H9 (cell line): ENCODE data around the gene PRKAG2. TPM values are rescaled to one million over a fixed set of nuclear protein-coding genes. Genes with fewer than 3 reads are reported as not detected.

ENCODE experiments used
- DNase-seq: peaks from one replicate; pipeline ENCODE4 v3.0.0-alpha.2; 2017
- H2AFZ ChIP-seq: one replicate; pipeline ENCODE4 v1.6.1; 2013; ENCODE audit warnings: mild to moderate bottlenecking, low read length, control low read depth, moderate library complexity
- H2AK5ac ChIP-seq: 2 replicates; pipeline ENCODE4 v1.6.1; 2013; ENCODE audit warnings: low read length, control low read depth, mixed read lengths; ENCODE audit not compliant: insufficient read length
- H2BK120ac ChIP-seq: one replicate; pipeline ENCODE4 v1.6.1; 2013; ENCODE audit warnings: low read depth, mild to moderate bottlenecking, low read length, control low read depth, inconsistent platforms; ENCODE audit not compliant: poor library complexity, severe bottlenecking
- H2BK12ac ChIP-seq: 2 replicates; pipeline ENCODE4 v1.6.1; 2013; ENCODE audit warnings: low read length, control low read depth, mixed read lengths, low read depth; ENCODE audit not compliant: insufficient read length
- H2BK15ac ChIP-seq: 2 replicates; pipeline ENCODE4 v1.6.1; 2013; ENCODE audit warnings: low read depth, low read length, control low read depth
- H2BK20ac ChIP-seq: one replicate; pipeline ENCODE4 v1.6.1; 2013; ENCODE audit warnings: low read depth, mild to moderate bottlenecking, low read length, control low read depth, inconsistent platforms; ENCODE audit not compliant: poor library complexity, severe bottlenecking
- H2BK5ac ChIP-seq: 2 replicates; pipeline ENCODE4 v1.6.1; 2013; ENCODE audit warnings: low read length, control low read depth, mixed read lengths; ENCODE audit not compliant: insufficient read length
- H3K14ac ChIP-seq: 2 replicates; pipeline ENCODE4 v1.6.1; 2013; ENCODE audit warnings: low read length, control low read depth; ENCODE audit not compliant: insufficient read depth
- H3K18ac ChIP-seq: 2 replicates; pipeline ENCODE4 v1.6.1; 2013; ENCODE audit warnings: low read depth, mild to moderate bottlenecking, mixed read lengths, low read length, control low read depth; ENCODE audit not compliant: insufficient read length
- H3K23ac ChIP-seq: 2 replicates; pipeline ENCODE4 v1.6.1; 2013; ENCODE audit warnings: low read length, control low read depth, mixed read lengths, low read depth; ENCODE audit not compliant: insufficient read length
- H3K23me2 ChIP-seq: 2 replicates; pipeline ENCODE4 v1.6.1; 2013; ENCODE audit warnings: low read depth, mild to moderate bottlenecking, mixed read lengths, low read length, control low read depth; ENCODE audit not compliant: insufficient read length, poor library complexity, severe bottlenecking
- H3K27ac ChIP-seq: 2 replicates; pipeline ENCODE4 v1.5.1; 2013; ENCODE audit warnings: low read length, control low read depth, mixed read lengths, low read depth; ENCODE audit not compliant: insufficient read length
- H3K27me3 ChIP-seq: 2 replicates; pipeline ENCODE4 v1.6.1; 2013; ENCODE audit warnings: low read length, control low read depth, inconsistent platforms; ENCODE audit not compliant: insufficient read depth
- H3K4ac ChIP-seq: 2 replicates; pipeline ENCODE4 v1.6.1; 2013; ENCODE audit warnings: low read depth, mild to moderate bottlenecking, control low read depth, inconsistent platforms, low read length, moderate library complexity
- H3K4me1 ChIP-seq: 2 replicates; pipeline ENCODE4 v1.6.1; 2013; ENCODE audit warnings: low read length, control low read depth, inconsistent platforms; ENCODE audit not compliant: insufficient read depth
- H3K4me2 ChIP-seq: 2 replicates; pipeline ENCODE4 v1.6.1; 2013; ENCODE audit warnings: low read length, control low read depth, mixed read lengths; ENCODE audit not compliant: insufficient read length, insufficient read depth
- H3K56ac ChIP-seq: 2 replicates; pipeline ENCODE4 v1.6.1; 2013; ENCODE audit warnings: low read depth, mild to moderate bottlenecking, mixed read lengths, low read length, control low read depth; ENCODE audit not compliant: insufficient read length
- H3K79me1 ChIP-seq: 2 replicates; pipeline ENCODE4 v1.6.1; 2013; ENCODE audit warnings: low read depth, mild to moderate bottlenecking, moderate library complexity, low read length, control low read depth, inconsistent platforms; ENCODE audit not compliant: insufficient read depth, poor library complexity, severe bottlenecking
- H3K79me2 ChIP-seq: 2 replicates; pipeline ENCODE4 v1.6.1; 2013; ENCODE audit warnings: low read length, control low read depth, inconsistent platforms; ENCODE audit not compliant: insufficient read depth
- H3K9ac ChIP-seq: 2 replicates; pipeline ENCODE4 v1.6.1; 2013; ENCODE audit warnings: low read length, control low read depth, mixed read lengths; ENCODE audit not compliant: insufficient read length; ENCODE audit errors: extremely low read depth
- H3K9me3 ChIP-seq: one replicate; pipeline ENCODE4 v1.6.1; 2013; ENCODE audit warnings: low read depth, low read length, inconsistent platforms; ENCODE audit not compliant: control insufficient read depth
- H3T11ph ChIP-seq: one replicate; pipeline ENCODE4 v1.6.1; 2013; ENCODE audit warnings: mild to moderate bottlenecking, low read length, control low read depth, inconsistent platforms
- H4K20me1 ChIP-seq: one replicate; pipeline ENCODE4 v1.6.1; 2013; ENCODE audit not compliant: control insufficient read depth, insufficient read length, insufficient read depth
- H4K5ac ChIP-seq: 2 replicates; pipeline ENCODE4 v1.6.1; 2013; ENCODE audit warnings: low read depth, mild to moderate bottlenecking, mixed read lengths, low read length, control low read depth; ENCODE audit not compliant: insufficient read length
- H4K8ac ChIP-seq: replicated peaks from 2 replicates; pipeline ENCODE4 v1.6.1; 2013; ENCODE audit warnings: low read length, control low read depth, mixed read lengths, low read depth; ENCODE audit not compliant: insufficient read length
- H4K91ac ChIP-seq: 2 replicates; pipeline ENCODE4 v1.6.1; 2013; ENCODE audit warnings: low read depth, mild to moderate bottlenecking, moderate library complexity, mixed read lengths, low read length, control low read depth; ENCODE audit not compliant: insufficient read length
- H3K27ac Mint-ChIP-seq, 3 experiments: 2 replicates in 2 of 3; 3 replicates in 1 of 3; pipeline ENCODE4 v1.8.0; 2020 to 2021; ENCODE audit warnings: mixed read lengths in 3 of 3, mild to moderate bottlenecking in 1 of 3, moderate library complexity in 1 of 3
- H3K27me3 Mint-ChIP-seq: 2 replicates; pipeline ENCODE4 v1.8.0; 2021; ENCODE audit warnings: low read depth, mild to moderate bottlenecking, moderate library complexity, mixed read lengths
- H3K36me3 Mint-ChIP-seq, 3 experiments: 2 replicates in 2 of 3; 3 replicates in 1 of 3; pipeline ENCODE4 v1.8.0; 2020 to 2021; ENCODE audit warnings: low read depth in 3 of 3, mixed read lengths in 3 of 3; ENCODE audit not compliant: insufficient read depth in 1 of 3
- H3K4me1 Mint-ChIP-seq, 2 experiments: 2 replicates each; pipeline ENCODE4 v1.8.0; 2020; ENCODE audit warnings: mixed read lengths in 2 of 2
- H3K4me3 Mint-ChIP-seq, 2 experiments: 2 replicates in 1 of 2; 3 replicates in 1 of 2; pipeline ENCODE4 v1.8.0; 2020 to 2021; ENCODE audit warnings: mild to moderate bottlenecking in 2 of 2, mixed read lengths in 2 of 2, moderate library complexity in 1 of 2
- H3K9me3 Mint-ChIP-seq, 2 experiments: 2 replicates in 1 of 2; 3 replicates in 1 of 2; pipeline ENCODE4 v1.8.0; 2020; ENCODE audit warnings: mild to moderate bottlenecking in 2 of 2, mixed read lengths in 2 of 2, moderate library complexity in 1 of 2
- CTCF ChIP-seq: fragments of 200-600 bp; sonication (generic); conservative IDR thresholded peaks from 3 replicates; pipeline ENCODE4 v1.8.0; 2021; ENCODE audit warnings: antibody characterized with exemption, mild to moderate bottlenecking
- WGBS: extraction: QIAGEN DNeasy Blood & Tissue Kit; methylation state at CpG from one replicate; pipeline ENCODE4 v1.1.7; 2013; ENCODE audit warnings: missing lambda C conversion rate, low lambda C conversion rate, mixed read lengths; ENCODE audit not compliant: insufficient read length; ENCODE audit errors: extremely low coverage; 5-methylcytosine and 5-hydroxymethylcytosine counted together
- total RNA-seq: library from RNA; stranded (reverse); gene quantifications from 2 replicates; pipeline ENCODE4 v1.2.1, GENCODE V29; 2021

Gene PRKAG2
- total RNA-seq, 1 experiment from 2014 or later = 11.8 TPM

DNA sequence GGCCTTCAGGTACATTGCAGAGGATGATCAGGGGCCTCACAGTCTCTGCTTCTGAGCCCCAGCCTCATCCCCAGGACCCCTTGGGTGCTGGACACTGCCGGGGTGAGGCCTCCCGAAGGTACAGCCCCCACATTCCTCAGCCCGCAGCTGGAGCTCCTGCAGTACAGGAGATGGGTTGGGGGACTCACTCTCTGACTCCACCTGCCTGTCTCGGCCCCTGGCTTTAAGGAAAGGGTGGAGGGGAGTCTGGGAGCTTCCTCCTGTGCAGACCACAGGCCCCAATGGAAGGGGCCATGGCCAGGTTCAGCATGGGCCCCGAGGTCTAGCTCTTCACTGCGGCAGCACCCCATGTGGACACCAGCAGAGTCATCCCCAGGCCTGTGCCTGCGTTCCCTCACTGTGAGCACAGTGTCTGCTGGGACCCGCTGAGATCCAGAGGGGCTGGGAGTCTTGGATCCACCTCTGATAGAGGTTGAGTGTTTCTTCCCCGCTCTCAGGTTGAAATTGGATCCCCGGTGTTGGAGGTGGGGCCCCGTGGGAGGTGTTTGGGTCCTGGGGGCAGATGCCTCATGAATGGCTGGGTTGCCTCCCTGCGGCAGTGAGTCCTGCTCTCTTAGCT is 99.9 kb downstream of the PRKAG2 start:
- Histone ChIP-seq H3K23ac (no peak overlapping the region), H4K91ac (no peak overlapping the region), H2BK15ac (no peak overlapping the region), H2BK20ac (no peak overlapping the region), H3K4ac (no peak overlapping the region), H3K27ac (no peak overlapping the region), H3K79me2 (no peaks in the 10 kb centered on the region), H3K9ac (no peak overlapping the region), H2BK5ac (no peak overlapping the region), H3K18ac (no peak overlapping the region), H2AFZ (no peak overlapping the region), H3K79me1 (no peaks in the 10 kb centered on the region), H2BK12ac (no peak overlapping the region), H3T11ph (no peak overlapping the region), H2BK120ac (no peak overlapping the region), H3K14ac (no peak overlapping the region; the same call in 1 of the 2 replicates), H3K4me2 (no peak overlapping the region), H3K9me3 (peaks cover 4% of the 10 kb centered on the region), H3K27me3 (no peaks in the 10 kb centered on the region), H4K5ac (no peak overlapping the region), H3K4me1 (no peaks in the 10 kb centered on the region), H4K20me1 (no peaks in the 10 kb centered on the region), H3K23me2 (no peaks in the 10 kb centered on the region), H3K56ac (no peak overlapping the region), H4K8ac (no peak overlapping the region), H2AK5ac (no peak overlapping the region)
- Mint-ChIP-seq H3K4me3 (no peak overlapping the region), H3K36me3 (peaks cover 3 to 10% (median 5%) of the 10 kb centered on the region in 3 experiments; a peak in 4 of 7 replicates), H3K27ac (no peak overlapping the region), H3K27me3 (peaks cover 36% of the 10 kb centered on the region), H3K4me1 (peaks cover 0 to 7% of the 10 kb centered on the region in 2 experiments; a peak in 3 of 4 replicates), H3K9me3 (peaks cover 10 to 16% of the 10 kb centered on the region in 2 experiments)
- no CpG with 5 or more reads among the region's 12 CpGs for WGBS
- no peak for DNase-seq
- TF ChIP-seq CTCF = no peak
